Caco-2 (cell line): ENCODE results near the gene ARL6IP4. TPM values are rescaled to one million over a fixed set of nuclear protein-coding genes. Genes with fewer than 3 reads are reported as not detected.
A peak's percentile ranks its signal among the peaks of the same experiment; 100 is the strongest.

ENCODE experiments used
- BruUV-seq: library from RNA; stranded (reverse); fragments of 400-500 nt; replicated peaks from 2 replicates; lab custom pipeline; 2021; lab: Mats Ljungman, UMichigan
- CTCF ChIA-PET: fragments of 300-600 bp; sonication (Branson Sonifier 250); formaldehyde crosslinking; loops from one replicate; lab custom pipeline; 2022; ENCODE audit warnings: antibody characterized with exemption; lab: Charles Lee
- POLR2A ChIA-PET: fragments of 300-600 bp; sonication (Branson Sonifier 250); formaldehyde crosslinking; loops from one replicate; lab custom pipeline; 2022; ENCODE audit warnings: antibody characterized with exemption; lab: Charles Lee
- DNase-seq, 2 experiments: peaks; one replicate each; pipeline versions ENCODE4 v3.0.0 to v3.0.0-alpha.2; 2020 to 2022
- H3K27me3 ChIP-seq: replicated peaks from 2 replicates; pipeline ENCODE4 v1.6.0; 2011; ENCODE audit warnings: low read length; ENCODE audit not compliant: control insufficient read depth, insufficient read depth
- H3K36me3 ChIP-seq: 2 replicates; pipeline ENCODE4 v1.5.1; 2011; ENCODE audit warnings: low read length; ENCODE audit not compliant: control insufficient read depth, insufficient read depth
- H3K4me1 ChIP-seq: fragments of 250-450 bp; sonication (Bioruptor Pico); 2 replicates; pipeline ENCODE4 v1.5.1; 2020; ENCODE audit warnings: mild to moderate bottlenecking
- H3K4me3 ChIP-seq: 2 replicates; pipeline ENCODE4 v1.5.1; 2011; ENCODE audit warnings: low read depth, mild to moderate bottlenecking, control low read depth, low read length
- H3K9me3 ChIP-seq: fragments of 250-450 bp; sonication (Bioruptor Pico); 2 replicates; pipeline ENCODE4 v1.5.1; 2020; ENCODE audit warnings: mild to moderate bottlenecking, moderate library complexity
- H3K27ac Mint-ChIP-seq: one replicate; pipeline ENCODE4 v1.8.0; 2022; ENCODE audit warnings: mixed read lengths; ENCODE audit not compliant: unreplicated experiment
- H3K27me3 Mint-ChIP-seq: one replicate; pipeline ENCODE4 v1.8.0; 2022; ENCODE audit warnings: mixed read lengths; ENCODE audit not compliant: insufficient read depth, unreplicated experiment
- H3K36me3 Mint-ChIP-seq: one replicate; pipeline ENCODE4 v1.8.0; 2022; ENCODE audit warnings: mild to moderate bottlenecking, mixed read lengths; ENCODE audit not compliant: insufficient read depth, unreplicated experiment
- H3K4me1 Mint-ChIP-seq: one replicate; pipeline ENCODE4 v1.8.0; 2022; ENCODE audit warnings: low read depth, mixed read lengths; ENCODE audit not compliant: unreplicated experiment
- H3K4me3 Mint-ChIP-seq: one replicate; pipeline ENCODE4 v1.8.0; 2022; ENCODE audit warnings: mild to moderate bottlenecking, moderate library complexity, mixed read lengths; ENCODE audit not compliant: unreplicated experiment
- H3K9me3 Mint-ChIP-seq: one replicate; pipeline ENCODE4 v1.8.0; 2022; ENCODE audit warnings: mixed read lengths; ENCODE audit not compliant: unreplicated experiment
- intact Hi-C: fragments of 100-400 bp; cut with micrococcal nuclease; formaldehyde crosslinking; loops from one replicate; pipeline ENCODE4 v1.10.0; 2022; ENCODE audit not compliant: unreplicated experiment
- total RNA-seq: library from RNA; stranded (reverse); gene quantifications from 2 replicates; pipeline ENCODE4 v1.2.3, GENCODE V29; 2022
- TF ChIP-seq, protein P1 (sequence below), 2 experiments: fragments of 200-600 bp in 1 of 2; IDR thresholded peaks; 1 replicate in 1 of 2; 2 replicates in 1 of 2; pipeline versions ENCODE4 v1.5.1 to v1.8.0; 2011 to 2022; ENCODE audit warnings: antibody characterized with exemption in 1 of 2, control low read depth in 1 of 2, inconsistent platforms in 1 of 2, low read depth in 1 of 2, low read length in 1 of 2, mild to moderate bottlenecking in 1 of 2, moderate library complexity in 1 of 2; ENCODE audit not compliant: insufficient read depth in 1 of 2, severe bottlenecking in 1 of 2, unreplicated experiment in 1 of 2

The ARL6IP4 gene
- total RNA-seq, 1 experiment from 2014 or later, result 103 TPM

DNA sequence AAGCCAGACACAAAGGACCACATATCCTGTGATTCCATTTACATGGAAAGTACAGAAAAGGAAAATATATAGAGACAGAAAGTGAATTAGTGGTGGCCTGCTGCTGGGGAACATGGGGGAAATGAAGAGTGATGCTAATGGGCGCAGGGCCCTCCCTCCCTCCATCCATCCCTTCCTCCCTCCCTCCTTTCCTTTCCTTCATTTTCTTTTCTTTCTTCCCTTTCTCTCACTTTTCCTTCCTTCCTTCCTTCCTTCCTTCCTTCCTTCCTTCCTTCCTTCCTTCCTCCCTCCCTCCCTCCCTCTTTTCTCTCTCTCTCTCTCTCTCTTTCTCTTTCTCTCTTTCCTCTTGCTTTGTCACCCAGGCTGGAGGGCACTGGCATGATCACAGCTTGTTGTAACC, 37.3 kb downstream of the ARL6IP4 start:
- no peak for DNase-seq
- Mint-ChIP-seq H3K9me3 (no peaks in the 10 kb centered on the region), H3K27me3 (no peaks in the 10 kb centered on the region), H3K4me3 (no peak overlapping the region), H3K36me3 (no peaks in the 10 kb centered on the region), H3K4me1 (peaks cover 8% of the 10 kb centered on the region), H3K27ac (no peak overlapping the region)
- H3K27me3 ChIP-seq, result no peaks in the 10 kb centered on the region
- intact Hi-C loops, result no loop called here
- H3K4me1 ChIP-seq, result peaks cover 19% of the 10 kb centered on the region
- H3K36me3 ChIP-seq, result no peaks in the 10 kb centered on the region
- ChIA-PET CTCF (no interaction called here), POLR2A (no interaction called here)
- TF ChIP-seq, protein P1, sequence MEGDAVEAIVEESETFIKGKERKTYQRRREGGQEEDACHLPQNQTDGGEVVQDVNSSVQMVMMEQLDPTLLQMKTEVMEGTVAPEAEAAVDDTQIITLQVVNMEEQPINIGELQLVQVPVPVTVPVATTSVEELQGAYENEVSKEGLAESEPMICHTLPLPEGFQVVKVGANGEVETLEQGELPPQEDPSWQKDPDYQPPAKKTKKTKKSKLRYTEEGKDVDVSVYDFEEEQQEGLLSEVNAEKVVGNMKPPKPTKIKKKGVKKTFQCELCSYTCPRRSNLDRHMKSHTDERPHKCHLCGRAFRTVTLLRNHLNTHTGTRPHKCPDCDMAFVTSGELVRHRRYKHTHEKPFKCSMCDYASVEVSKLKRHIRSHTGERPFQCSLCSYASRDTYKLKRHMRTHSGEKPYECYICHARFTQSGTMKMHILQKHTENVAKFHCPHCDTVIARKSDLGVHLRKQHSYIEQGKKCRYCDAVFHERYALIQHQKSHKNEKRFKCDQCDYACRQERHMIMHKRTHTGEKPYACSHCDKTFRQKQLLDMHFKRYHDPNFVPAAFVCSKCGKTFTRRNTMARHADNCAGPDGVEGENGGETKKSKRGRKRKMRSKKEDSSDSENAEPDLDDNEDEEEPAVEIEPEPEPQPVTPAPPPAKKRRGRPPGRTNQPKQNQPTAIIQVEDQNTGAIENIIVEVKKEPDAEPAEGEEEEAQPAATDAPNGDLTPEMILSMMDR (IDR thresholded peaks at IDR 0.05; ENCODE audit: insufficient read depth in 1 of 2, low read depth in 1 of 2, low read length in 1 of 2, severe bottlenecking in 1 of 2, unreplicated experiment in 1 of 2), result no peak
- H3K9me3 ChIP-seq, result no peaks in the 10 kb centered on the region
- no peak overlapping the region for H3K4me3 ChIP-seq
- BruUV-seq, result no TSS peak

DNA sequence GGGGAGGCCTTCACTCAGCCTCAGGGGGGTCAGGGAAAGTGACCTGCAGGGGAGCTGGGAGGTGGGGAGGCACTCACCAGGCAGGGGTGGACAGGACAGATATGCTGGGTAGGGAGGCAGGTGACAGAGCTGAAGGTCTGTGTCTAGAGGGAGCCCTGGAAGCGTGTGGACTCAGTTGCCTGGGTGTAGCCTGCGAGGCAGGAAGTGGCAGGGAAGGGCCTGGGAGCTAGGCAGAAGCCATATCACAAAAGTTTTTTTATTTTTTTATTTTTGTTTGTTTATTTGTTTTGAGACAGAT, 39.3 kb downstream of the ARL6IP4 start:
- no peak for DNase-seq
- peaks cover 19% of the 10 kb centered on the region for H3K4me1 ChIP-seq
- H3K36me3 ChIP-seq, result no peaks in the 10 kb centered on the region
- POLR2A ChIA-PET, result no interaction called here
- Mint-ChIP-seq H3K9me3 (no peaks in the 10 kb centered on the region), H3K4me1 (peaks cover 8% of the 10 kb centered on the region), H3K4me3 (no peak overlapping the region), H3K27me3 (no peaks in the 10 kb centered on the region), H3K36me3 (no peaks in the 10 kb centered on the region), H3K27ac (peak overlapping the region; percentile 77)
- no peaks in the 10 kb centered on the region for H3K27me3 ChIP-seq
- CTCF ChIA-PET, result no interaction called here
- BruUV-seq, result no TSS peak
- H3K4me3 ChIP-seq, result no peak overlapping the region
- no peaks in the 10 kb centered on the region for H3K9me3 ChIP-seq
- TF ChIP-seq, protein P1 (IDR thresholded peaks at IDR 0.05; ENCODE audit: insufficient read depth in 1 of 2, low read depth in 1 of 2, low read length in 1 of 2, severe bottlenecking in 1 of 2, unreplicated experiment in 1 of 2), result no peak
- intact Hi-C loops, result no loop called here

GRCh38 chr12:123021688-123022604, 41.5 kb downstream of the ARL6IP4 start:
- POLR2A ChIA-PET, result no interaction called here
- CTCF ChIA-PET, result no interaction called here
- H3K36me3 Mint-ChIP-seq, result no peaks in the 10 kb centered on the region
- Histone ChIP-seq H3K9me3 (no peaks in the 10 kb centered on the region), H3K4me3 (no peak overlapping the region), H3K36me3 (no peaks in the 10 kb centered on the region), H3K4me1 (peaks cover 19% of the 10 kb centered on the region), H3K27me3 (no peaks in the 10 kb centered on the region)
- no peaks in the 10 kb centered on the region for H3K9me3 Mint-ChIP-seq
- peaks cover 8% of the 10 kb centered on the region for H3K4me1 Mint-ChIP-seq
- H3K27me3 Mint-ChIP-seq, result no peaks in the 10 kb centered on the region
- no peak overlapping the region for H3K27ac Mint-ChIP-seq
- H3K4me3 Mint-ChIP-seq, result no peak overlapping the region
- DNase-seq, result no peak
- intact Hi-C loops, result no loop called here
- TF ChIP-seq, protein P1 (IDR thresholded peaks at IDR 0.05; ENCODE audit: insufficient read depth in 1 of 2, low read depth in 1 of 2, low read length in 1 of 2, severe bottlenecking in 1 of 2, unreplicated experiment in 1 of 2), result no peak
- BruUV-seq, result no TSS peak
